B cell (primary cell): ENCODE results near the gene PNLIPRP2.

Source experiments
- EZH2 ChIP-seq: IDR thresholded peaks from 2 replicates; pipeline ENCODE4 v1.6.1; 2012; ENCODE audit warnings: borderline replicate concordance, low read depth, mild to moderate bottlenecking, moderate library complexity, low read length; ENCODE audit not compliant: insufficient read depth, poor library complexity, severe bottlenecking
- TF ChIP-seq, protein P1 (sequence below): fragments of 200-600 bp; IDR thresholded peaks from one replicate; pipeline ENCODE4 v1.8.0; 2022; ENCODE audit warnings: antibody characterized with exemption, mild to moderate bottlenecking

DNA sequence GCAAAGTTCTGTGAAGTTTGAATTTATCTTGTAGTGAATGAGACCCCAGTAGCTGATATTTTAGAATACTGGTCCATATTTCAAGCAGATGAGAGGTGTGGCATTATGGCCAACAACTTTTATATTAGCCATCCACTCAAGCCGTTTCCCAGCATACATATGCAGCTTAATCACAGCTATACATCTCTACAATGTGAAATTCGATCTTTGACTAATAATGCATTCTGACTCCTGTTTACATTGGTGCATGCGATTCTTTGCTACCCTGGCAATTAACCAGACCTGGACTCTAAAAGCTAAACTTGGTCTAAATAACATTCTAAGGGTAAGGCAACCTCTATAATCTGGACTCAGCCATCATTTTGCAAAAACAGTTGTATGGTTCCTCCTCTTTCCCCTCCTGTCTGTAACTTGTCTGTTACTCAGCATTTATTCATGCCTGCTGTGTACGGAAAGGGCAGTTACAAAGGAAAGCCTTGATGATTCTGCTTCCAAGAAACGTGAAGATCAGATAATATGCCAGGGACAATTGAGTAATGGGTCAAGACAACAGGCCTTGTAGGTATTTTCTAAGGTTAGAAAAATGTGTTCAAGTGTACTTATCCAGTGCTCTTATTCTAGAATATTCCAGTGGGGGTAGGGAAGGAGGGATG lies 50.6 kb downstream of the PNLIPRP2 start:
- TF ChIP-seq, protein P1, sequence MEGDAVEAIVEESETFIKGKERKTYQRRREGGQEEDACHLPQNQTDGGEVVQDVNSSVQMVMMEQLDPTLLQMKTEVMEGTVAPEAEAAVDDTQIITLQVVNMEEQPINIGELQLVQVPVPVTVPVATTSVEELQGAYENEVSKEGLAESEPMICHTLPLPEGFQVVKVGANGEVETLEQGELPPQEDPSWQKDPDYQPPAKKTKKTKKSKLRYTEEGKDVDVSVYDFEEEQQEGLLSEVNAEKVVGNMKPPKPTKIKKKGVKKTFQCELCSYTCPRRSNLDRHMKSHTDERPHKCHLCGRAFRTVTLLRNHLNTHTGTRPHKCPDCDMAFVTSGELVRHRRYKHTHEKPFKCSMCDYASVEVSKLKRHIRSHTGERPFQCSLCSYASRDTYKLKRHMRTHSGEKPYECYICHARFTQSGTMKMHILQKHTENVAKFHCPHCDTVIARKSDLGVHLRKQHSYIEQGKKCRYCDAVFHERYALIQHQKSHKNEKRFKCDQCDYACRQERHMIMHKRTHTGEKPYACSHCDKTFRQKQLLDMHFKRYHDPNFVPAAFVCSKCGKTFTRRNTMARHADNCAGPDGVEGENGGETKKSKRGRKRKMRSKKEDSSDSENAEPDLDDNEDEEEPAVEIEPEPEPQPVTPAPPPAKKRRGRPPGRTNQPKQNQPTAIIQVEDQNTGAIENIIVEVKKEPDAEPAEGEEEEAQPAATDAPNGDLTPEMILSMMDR, result no peak
- TF ChIP-seq EZH2, result no peak
